Endodermal cell (in vitro differentiated cells): ENCODE measurements around the gene CBX7. TPM values are rescaled to one million over a fixed set of nuclear protein-coding genes. Genes with fewer than 3 reads are reported as not detected.
A peak's percentile ranks its signal among the peaks of the same experiment; 100 is the strongest.

Experiments used
- DNase-seq: peaks from one replicate; pipeline ENCODE4 v3.0.0-alpha.2; 2017
- H3K27ac ChIP-seq: 2 replicates; pipeline ENCODE4 v1.5.1; 2013; ENCODE audit warnings: mild to moderate bottlenecking, low read depth, low read length, moderate library complexity
- H3K27me3 ChIP-seq: 2 replicates; pipeline ENCODE4 v1.6.1; 2013; ENCODE audit warnings: mild to moderate bottlenecking, low read length, moderate library complexity; ENCODE audit not compliant: insufficient read depth, control insufficient read depth, poor library complexity, severe bottlenecking
- H3K36me3 ChIP-seq: 2 replicates; pipeline ENCODE4 v1.7.0; 2013; ENCODE audit warnings: mild to moderate bottlenecking, low read length, moderate library complexity; ENCODE audit not compliant: control insufficient read depth, insufficient read depth
- H3K4me1 ChIP-seq: one replicate; pipeline ENCODE4 v1.7.0; 2013; ENCODE audit warnings: low read length; ENCODE audit not compliant: control insufficient read depth, insufficient read depth
- H3K4me3 ChIP-seq: 2 replicates; pipeline ENCODE4 v1.5.1; 2013; ENCODE audit warnings: mild to moderate bottlenecking, low read length, moderate library complexity
- H3K9ac ChIP-seq: 2 replicates; pipeline ENCODE4 v1.6.1; 2013; ENCODE audit warnings: mild to moderate bottlenecking, low read length, moderate library complexity; ENCODE audit not compliant: poor library complexity, severe bottlenecking; ENCODE audit errors: extremely low read depth
- H3K9me3 ChIP-seq: 2 replicates; pipeline ENCODE4 v1.6.1; 2013; ENCODE audit warnings: mild to moderate bottlenecking, low read length, moderate library complexity; ENCODE audit not compliant: control insufficient read depth
- H3K27ac Mint-ChIP-seq: 2 replicates; pipeline ENCODE4 v1.8.0; 2020; ENCODE audit warnings: mixed read lengths
- H3K27me3 Mint-ChIP-seq: 2 replicates; pipeline ENCODE4 v1.8.0; 2021; ENCODE audit warnings: mild to moderate bottlenecking, mixed read lengths; ENCODE audit not compliant: insufficient read depth
- H3K36me3 Mint-ChIP-seq: 2 replicates; pipeline ENCODE4 v1.8.0; 2020; ENCODE audit warnings: low read depth, mixed read lengths
- H3K4me1 Mint-ChIP-seq: 2 replicates; pipeline ENCODE4 v1.8.0; 2020; ENCODE audit warnings: mixed read lengths
- H3K4me3 Mint-ChIP-seq: 2 replicates; pipeline ENCODE4 v1.8.0; 2020; ENCODE audit warnings: mild to moderate bottlenecking, moderate library complexity, mixed read lengths
- H3K9me3 Mint-ChIP-seq: 2 replicates; pipeline ENCODE4 v1.8.0; 2020; ENCODE audit warnings: mild to moderate bottlenecking, mixed read lengths
- WGBS, 2 experiments: methylation state at CpG; one replicate each; pipeline versions ENCODE4 v1.1.5 to v1.1.7; 2013; ENCODE audit warnings: missing lambda C conversion rate in 2 of 2, mixed read lengths in 1 of 2; ENCODE audit not compliant: insufficient coverage in 1 of 2, insufficient read length in 1 of 2; 5-methylcytosine and 5-hydroxymethylcytosine counted together
- total RNA-seq, 2 donors: library from RNA; stranded (reverse); fragmentation: NEBNext Ultra II Directional in 1 of 2; extraction: Animal tissue kit (Norgen Biotek cat#: 25700) in 1 of 2; gene quantifications; 2 replicates in 1 of 2; 3 replicates in 1 of 2; pipeline ENCODE4 v1.2.1, GENCODE V29; 2021
- TF ChIP-seq, protein P1 (sequence below): fragments of 200-600 bp; sonication (generic); conservative IDR thresholded peaks from 2 replicates; pipeline ENCODE4 v1.5.0; 2021; ENCODE audit warnings: antibody characterized with exemption, mild to moderate bottlenecking

Gene CBX7
- total RNA-seq, 2 donors from 2014 or later = 14.2 to 22.0 TPM

DNA sequence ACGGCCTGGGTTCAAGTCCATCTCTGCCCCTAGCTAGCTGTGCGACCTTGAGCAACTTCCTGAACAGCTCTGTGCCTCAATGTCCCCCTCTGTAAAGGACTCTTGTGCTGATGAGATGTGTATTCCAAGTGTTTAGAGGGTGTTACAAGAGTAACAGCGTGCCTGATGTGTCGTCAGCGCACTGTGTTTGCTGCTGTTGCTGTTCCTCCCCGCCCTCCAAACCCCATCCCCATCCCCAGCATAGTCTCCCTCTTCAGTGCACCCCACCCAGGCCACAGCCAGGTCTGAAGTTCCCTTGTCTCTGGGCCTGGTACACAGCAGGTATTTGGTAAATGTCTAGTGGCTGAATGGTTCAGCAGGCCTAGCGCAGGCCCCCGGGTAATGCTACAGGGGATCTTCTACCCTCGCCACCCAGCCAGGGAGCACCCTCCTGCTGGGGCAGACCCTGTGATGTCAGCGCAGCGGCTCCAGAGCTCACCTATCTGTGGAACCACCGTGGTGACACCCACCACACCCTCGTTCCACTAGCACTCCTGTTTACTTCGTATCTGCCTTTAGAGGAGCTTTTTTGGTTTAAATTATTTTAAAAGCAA is 10.3 kb downstream of the CBX7 start:
- H3K9ac ChIP-seq = no peak overlapping the region

DNA sequence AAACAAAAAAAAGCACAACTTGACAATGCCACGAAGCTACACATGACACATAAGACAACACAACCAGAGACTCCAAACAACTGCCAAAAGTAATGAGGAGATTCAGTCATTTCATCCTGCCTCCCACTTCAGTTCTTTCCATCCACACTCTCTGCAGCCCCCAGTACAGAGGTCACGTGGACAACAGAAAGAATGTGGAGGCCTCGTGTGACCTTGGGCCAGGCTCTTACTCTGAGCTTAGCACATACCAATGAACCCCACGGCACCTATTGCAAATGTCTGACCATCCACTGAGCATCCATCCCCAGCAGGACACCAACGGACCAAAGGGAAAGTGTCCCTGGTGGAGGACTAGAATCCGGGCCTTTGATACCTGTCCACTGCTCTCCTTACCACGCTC is 12.5 kb downstream of the CBX7 start:
- peaks cover 6% of the 10 kb centered on the region for H3K4me1 ChIP-seq
- no peaks in the 10 kb centered on the region for H3K27me3 ChIP-seq
- no peak overlapping the region for H3K27ac ChIP-seq
- no peaks in the 10 kb centered on the region for H3K27me3 Mint-ChIP-seq
- DNase-seq = peak; percentile 41
- WGBS, 2 experiments = 85 to 94% methylated on average over 5 to 7 of the region's 7 CpGs
- TF ChIP-seq, protein P1, sequence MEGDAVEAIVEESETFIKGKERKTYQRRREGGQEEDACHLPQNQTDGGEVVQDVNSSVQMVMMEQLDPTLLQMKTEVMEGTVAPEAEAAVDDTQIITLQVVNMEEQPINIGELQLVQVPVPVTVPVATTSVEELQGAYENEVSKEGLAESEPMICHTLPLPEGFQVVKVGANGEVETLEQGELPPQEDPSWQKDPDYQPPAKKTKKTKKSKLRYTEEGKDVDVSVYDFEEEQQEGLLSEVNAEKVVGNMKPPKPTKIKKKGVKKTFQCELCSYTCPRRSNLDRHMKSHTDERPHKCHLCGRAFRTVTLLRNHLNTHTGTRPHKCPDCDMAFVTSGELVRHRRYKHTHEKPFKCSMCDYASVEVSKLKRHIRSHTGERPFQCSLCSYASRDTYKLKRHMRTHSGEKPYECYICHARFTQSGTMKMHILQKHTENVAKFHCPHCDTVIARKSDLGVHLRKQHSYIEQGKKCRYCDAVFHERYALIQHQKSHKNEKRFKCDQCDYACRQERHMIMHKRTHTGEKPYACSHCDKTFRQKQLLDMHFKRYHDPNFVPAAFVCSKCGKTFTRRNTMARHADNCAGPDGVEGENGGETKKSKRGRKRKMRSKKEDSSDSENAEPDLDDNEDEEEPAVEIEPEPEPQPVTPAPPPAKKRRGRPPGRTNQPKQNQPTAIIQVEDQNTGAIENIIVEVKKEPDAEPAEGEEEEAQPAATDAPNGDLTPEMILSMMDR = no peak
- no peak overlapping the region for H3K4me3 Mint-ChIP-seq
- no peaks in the 10 kb centered on the region for H3K36me3 Mint-ChIP-seq
- no peak overlapping the region for H3K4me3 ChIP-seq
- no peaks in the 10 kb centered on the region for H3K9me3 Mint-ChIP-seq
- H3K9ac ChIP-seq = no peak overlapping the region
- H3K36me3 ChIP-seq = no peaks in the 10 kb centered on the region
- H3K9me3 ChIP-seq = no peaks in the 10 kb centered on the region
- H3K27ac Mint-ChIP-seq = no peak overlapping the region
- peaks cover 19% of the 10 kb centered on the region for H3K4me1 Mint-ChIP-seq

More for the DNA sequence above, 10.3 kb downstream of the CBX7 start:
- TF ChIP-seq, protein P1 = no peak
- H3K27ac Mint-ChIP-seq = no peak overlapping the region
- no peaks in the 10 kb centered on the region for H3K9me3 Mint-ChIP-seq
- H3K4me3 Mint-ChIP-seq = no peak overlapping the region
- peak; percentile 40 for DNase-seq
- H3K36me3 ChIP-seq = no peaks in the 10 kb centered on the region
- H3K4me3 ChIP-seq = no peak overlapping the region
- no peaks in the 10 kb centered on the region for H3K27me3 ChIP-seq
- 96 to 98% methylated on average over 8 to 14 of the region's 14 CpGs for WGBS, 2 experiments
- no peak overlapping the region for H3K27ac ChIP-seq
- peaks cover 16% of the 10 kb centered on the region for H3K4me1 Mint-ChIP-seq
- peaks cover 15% of the 10 kb centered on the region for H3K4me1 ChIP-seq
- no peaks in the 10 kb centered on the region for H3K27me3 Mint-ChIP-seq
- H3K36me3 Mint-ChIP-seq = no peaks in the 10 kb centered on the region
- H3K9me3 ChIP-seq = no peaks in the 10 kb centered on the region

DNA sequence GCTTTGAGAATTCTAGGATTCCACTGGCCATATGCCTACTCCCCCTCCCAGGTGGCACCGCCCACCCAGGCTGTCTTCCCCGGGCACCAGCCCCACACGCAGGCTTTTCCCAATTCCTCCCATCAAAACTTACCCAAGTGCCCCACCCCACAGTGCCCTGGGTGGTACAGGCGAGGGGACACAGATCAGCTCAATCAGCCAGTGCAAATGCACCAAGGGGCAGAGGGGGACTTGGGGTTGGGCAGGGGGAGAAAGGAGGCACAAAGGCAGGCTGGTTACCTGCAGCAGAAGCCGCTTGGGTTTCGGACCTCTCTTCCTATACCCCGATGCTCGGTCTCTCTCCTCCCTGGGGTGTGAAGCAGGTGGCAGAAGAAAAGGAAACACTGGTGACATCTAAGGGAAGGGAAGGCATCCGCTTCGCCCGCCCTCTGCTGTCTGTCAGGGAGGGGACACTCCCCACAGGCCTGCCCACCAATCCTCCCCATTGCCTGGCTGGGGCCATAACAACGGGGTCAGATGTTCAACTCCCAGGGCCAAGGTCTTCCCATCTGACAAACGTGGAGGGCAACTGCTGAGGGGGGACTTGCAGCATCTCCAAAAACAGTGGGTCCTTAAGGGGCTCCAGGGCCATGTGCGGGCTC is 14.0 kb downstream of the CBX7 start:
- no peaks in the 10 kb centered on the region for H3K4me1 ChIP-seq
- no peak overlapping the region for H3K9ac ChIP-seq
- no peaks in the 10 kb centered on the region for H3K36me3 ChIP-seq
- TF ChIP-seq, protein P1 = no peak
- DNase-seq = peak; percentile 52
- Mint-ChIP-seq H3K27ac (no peak overlapping the region), H3K27me3 (no peaks in the 10 kb centered on the region), H3K9me3 (no peaks in the 10 kb centered on the region), H3K4me3 (no peak overlapping the region), H3K4me1 (peaks cover 9% of the 10 kb centered on the region), H3K36me3 (no peaks in the 10 kb centered on the region)
- 77 to 83% methylated on average over 6 to 12 of the region's 14 CpGs for WGBS, 2 experiments
- H3K9me3 ChIP-seq = no peaks in the 10 kb centered on the region
- no peak overlapping the region for H3K4me3 ChIP-seq
- H3K27me3 ChIP-seq = no peaks in the 10 kb centered on the region
- H3K27ac ChIP-seq = no peak overlapping the region
